Fibroblast of skin of scalp (primary cell): ENCODE data around the gene YPEL1.
"Not testable (repeated sequence)": the region's sequence is repeated elsewhere in the genome, so short reads cannot be mapped to it uniquely, and the experiment has no call there.

Experiments
- DNase-seq: peaks from one replicate; pipeline ENCODE4 v3.0.0-alpha.2; 2013

Gene YPEL1

DNA sequence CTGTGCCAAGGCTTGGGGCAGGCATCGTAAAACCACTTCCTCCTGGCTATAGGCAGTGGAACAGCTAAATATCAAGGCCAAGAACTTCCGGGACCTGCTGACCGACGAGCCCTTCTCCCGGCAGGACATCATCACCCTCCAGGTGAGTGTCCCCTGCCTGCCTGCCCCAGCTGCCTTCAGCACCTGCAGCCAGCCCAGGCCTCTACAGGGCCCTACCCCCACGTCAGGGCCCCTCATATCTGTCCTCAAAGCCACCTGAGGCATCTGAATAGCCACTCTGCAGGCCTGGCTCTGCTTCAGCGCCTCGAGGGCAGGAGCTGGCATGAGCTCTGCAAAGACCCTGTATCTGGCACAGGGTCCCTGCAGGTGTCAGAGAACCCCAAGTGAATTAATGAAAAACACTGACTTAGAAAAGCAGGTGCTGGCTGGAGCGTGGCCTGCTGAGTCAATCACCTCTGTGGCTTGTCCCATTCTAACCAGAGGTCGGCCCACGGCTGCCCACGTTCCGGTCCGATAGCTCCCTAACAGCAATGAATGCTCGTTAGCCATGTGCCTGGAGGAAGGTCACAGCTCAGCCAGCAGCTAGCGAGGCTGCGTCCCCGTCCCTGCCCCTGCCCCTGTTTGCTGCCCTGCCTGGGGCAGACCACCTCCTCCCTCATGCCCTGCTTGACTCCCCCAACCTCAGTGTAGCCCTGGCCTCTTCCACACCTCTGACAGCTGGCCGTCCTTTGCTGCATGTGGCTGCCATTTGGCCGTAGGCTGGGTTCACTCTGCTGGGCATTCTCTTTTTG is 53.0 kb downstream of the YPEL1 start:
- DNase-seq, result no peak

DNA sequence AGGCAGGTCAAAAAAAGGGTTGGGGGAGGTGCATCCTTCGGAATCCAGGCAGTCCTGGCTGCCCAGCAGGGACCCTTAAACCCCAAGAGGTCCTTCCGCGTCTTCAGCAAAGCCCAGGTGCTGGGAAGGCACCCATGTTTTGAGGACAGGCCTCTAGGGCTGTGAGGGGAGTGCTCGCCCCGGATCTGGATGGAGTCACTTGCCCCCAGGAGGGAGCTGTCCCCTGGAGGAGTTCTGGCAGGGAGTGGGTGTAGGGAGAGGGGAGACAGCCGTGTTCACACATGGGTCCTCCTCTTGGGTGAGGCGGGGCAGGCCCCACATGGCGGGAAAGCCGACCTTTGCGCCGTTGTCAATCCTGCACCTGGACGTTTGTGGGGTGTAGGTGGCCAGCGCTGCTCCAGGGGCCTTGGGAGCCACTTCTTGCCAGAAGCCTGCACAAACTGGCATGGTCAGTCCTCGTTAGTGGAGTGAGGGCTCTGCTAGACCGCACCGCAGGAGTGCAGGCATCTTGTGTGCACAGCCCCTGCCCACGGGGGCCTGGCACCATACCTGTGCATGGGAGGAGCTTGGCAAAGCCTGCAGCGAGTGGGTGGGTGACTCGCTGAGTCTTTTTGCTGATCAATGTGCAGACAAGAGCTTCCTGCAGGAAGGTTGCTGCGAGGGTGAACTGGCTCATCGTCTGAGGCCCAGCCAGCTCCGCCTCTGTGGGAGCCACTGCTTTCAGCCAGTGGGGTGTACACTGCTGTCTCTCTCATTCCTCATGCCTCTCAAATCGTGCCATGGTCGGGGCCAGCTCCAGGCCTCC is 53.8 kb downstream of the YPEL1 start:
- DNase-seq, result no peak

DNA sequence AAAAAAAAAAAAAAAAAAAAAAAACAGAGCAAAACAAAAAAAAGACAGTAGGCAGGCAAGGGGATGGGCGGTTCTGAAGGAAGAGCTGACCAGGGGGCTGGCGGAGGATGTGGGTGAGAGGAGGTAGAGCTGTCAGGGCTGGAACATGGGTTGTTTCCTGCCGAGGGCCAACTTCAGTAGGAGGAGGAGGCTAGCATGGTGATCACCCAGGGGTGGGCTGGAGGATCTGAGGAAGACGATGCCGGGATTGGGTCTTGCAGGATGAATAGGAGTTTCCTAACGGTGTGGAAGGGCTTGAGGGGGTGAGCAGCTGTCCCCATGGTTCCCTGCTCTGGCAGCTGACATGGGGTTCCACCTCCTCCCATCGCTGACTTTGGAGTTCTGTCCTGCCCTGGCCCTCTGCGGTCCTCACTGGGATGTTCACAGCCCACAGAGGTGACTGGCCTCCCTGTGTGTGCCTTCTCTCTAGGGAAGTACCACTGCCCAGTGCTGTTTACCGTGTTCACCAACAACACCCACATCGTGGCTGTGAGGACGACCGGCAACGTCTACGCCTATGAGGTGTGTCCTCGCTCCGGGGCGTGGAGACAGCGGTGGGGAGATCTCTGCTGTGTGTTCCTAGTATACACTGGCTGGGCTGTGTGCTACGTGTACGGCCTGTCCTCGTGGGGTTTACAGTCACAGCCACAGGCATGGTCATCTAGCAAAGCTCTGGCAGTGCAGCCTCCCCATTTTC is 54.6 kb downstream of the YPEL1 start:
- no peak for DNase-seq

DNA sequence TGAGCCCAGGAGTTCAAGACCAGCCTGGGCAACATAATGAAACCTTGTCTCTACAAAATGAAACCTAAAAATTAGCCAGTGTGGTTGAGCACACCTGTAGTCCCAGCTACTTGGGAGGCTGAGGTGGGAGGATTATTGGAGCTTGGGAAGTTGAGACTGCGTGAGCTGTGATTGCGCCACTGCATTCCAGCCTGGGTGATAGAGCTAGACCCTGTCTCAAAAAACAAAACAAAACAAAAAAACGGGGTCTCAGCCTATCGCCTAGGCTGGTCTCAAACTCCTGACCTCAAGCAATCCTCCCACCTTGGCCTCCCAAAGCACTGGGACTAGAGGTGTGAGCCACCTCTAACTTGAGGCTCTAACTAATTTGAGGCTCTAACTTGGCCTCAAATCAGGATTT is 56.2 kb downstream of the YPEL1 start:
- no peak for DNase-seq

DNA sequence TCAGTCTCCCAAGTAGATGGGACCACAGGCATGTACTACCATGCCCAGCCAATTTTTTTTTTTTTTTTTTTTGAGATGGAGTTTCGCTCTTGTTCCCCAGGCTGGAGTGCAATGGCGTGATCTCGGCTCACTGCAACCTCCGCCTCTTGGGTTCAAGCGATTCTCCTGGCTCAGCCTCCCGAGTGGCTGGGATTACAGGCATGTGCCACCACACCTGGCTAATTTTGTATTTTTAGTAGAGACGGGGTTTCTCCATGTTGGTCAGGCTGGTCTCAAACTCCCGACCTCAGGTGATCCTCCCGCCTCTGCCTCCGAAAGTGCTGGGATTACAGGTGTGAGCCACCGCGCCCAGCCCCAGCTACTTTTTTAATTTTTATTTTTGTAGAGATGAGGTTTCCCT is 56.8 kb downstream of the YPEL1 start:
- DNase-seq, result not testable (repeated sequence)

DNA sequence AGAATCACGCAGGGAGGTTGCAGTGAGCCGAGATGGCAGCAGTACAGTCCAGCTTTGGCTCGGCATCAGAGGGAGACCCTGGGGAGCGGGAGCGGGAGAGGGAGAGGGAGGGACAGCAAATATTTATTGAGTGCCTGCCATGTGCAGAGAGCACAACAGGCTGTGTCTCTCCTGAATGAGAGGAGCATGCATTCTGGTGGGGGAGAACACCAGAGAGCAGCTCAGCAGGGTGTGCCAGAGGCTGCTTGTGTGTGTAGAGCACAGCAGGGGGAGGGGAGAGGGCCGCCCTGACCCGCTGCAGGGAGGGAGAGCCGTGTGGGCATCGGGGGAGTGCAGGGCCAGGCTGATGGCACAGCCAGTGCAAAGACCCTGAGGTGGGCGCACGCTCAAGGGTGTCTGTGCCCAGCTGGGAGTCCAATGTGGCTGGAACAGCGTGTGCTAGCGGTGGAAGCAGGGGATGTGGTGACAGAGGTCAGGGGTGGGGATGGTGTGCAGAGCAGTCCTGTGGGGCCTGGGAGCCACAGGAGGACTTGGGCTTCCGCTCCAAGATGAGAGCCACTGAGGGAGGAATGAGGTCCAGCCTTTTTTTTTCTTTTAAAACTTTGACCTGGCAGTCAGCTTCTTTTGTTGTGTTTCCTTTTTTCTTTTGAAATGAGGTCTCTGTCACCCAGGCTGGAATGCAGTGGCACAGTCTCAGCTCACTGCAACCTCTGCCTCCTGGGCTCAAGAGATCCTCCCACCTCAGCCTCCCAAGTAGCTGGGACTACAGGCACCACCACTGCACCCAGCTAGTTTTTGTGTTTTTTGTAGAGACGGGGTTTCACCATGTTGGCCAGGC is 57.8 kb downstream of the YPEL1 start:
- no peak for DNase-seq

DNA sequence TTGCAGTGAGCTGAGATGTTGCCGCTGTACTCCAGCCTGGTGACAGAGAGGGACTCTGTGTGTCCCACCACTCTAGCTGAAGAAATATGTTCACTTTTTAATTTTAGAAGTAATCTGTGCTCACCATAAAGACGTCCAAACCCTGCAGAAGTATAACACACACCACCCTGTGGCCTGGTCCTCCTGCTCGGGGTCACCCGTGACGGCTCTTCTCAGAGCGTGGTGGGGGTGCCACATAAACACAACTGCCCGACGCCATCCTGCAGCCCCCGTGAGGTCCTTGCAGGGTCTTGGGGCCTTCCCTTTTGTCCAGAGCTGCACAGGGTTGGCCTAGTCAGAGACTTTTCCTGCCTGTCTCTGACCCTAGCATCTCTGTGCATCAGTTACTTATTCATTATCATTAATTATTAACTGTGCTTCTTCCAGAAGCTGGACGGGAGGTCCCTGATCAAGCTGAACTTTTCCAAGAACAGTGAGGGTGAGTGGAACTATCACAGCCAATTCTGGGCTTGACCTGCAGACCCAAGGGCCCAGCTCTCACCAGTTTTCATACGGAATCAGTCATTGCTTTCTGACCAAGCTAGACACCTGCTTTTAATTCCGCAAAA is 60.9 kb downstream of the YPEL1 start:
- no peak for DNase-seq

DNA sequence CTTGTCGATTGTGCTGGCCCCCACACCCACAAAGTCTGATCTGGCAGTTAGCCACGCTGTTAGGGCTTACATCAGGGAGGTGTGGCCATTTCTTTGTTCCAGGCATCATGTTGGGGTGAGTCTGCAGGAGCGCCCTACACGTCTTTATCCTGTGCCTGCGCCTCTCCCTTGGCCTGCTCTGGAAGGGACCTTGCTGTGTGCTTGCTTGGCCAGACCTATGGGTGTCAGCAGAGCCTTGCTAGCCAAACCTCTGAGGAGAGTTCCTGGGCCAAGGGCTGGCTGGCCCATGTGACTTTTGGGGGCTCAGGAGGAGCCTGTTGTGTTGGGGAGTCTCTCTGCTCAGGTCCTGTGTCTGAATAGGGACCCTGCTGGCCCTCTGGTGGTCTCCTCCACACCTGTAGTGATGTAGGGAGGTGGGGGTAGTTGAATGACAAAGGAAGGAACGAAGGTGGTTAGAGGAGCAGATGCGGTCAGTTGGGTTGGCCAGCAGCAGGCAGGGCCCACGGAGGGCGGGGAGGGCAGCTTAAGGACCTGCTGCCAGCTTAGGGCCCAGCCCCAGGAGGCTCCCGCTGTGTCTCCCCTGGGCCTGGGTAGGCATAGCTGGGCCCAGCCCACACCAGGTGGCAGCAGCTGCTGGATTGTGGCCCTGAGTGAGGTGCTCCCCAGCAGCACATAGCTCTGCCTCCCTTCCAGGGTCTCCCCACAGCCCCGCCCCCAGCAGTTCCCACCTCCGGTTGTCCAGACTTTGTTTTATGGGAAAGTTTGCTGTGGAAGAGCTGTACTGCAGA is 61.9 kb downstream of the YPEL1 start:
- DNase-seq, result no peak

DNA sequence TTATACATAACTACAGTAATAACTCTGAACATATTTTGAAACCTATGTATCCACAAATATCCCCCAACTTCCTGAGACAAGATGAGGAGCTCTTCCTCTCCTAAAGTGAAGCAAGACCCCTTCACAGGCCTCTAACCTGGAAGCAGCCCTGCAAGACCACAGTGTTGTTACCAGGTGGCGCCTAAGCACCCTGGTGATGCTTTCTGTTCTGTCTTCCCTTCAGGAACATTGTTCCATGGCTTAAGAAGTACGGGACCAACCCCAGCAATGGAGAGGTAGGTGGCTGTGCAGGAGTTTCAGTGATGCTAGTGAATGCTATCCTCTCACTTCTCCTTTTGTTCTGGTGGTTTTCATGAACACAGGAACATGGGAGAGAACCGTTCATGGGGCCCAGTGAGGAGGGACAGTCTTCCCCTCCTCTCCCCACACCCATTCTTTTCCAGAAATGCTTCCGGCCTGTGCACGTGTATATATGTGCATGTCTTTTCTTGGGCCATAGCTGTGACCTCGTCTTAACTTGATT is 63.4 kb downstream of the YPEL1 start:
- no peak for DNase-seq

DNA sequence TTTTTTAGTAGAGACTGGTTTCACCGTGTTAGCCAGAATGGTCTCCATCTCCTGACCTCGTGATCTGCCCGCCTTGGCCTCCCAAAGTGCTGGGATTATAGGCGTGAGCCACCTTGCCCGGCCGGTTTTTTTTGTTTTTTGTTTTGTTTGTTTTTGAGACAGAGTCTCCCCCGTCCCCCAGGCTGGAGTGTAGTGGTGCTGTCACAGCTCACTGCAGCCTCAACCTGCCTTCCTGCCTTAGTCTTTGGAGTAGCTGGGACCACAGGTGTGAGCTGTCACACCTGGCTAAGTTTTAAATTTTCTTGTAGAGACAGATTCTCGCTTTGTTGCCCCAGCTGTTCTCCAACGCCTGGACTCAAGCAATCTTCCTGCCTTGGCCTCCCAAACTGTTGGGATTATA is 66.6 kb downstream of the YPEL1 start:
- no peak for DNase-seq

DNA sequence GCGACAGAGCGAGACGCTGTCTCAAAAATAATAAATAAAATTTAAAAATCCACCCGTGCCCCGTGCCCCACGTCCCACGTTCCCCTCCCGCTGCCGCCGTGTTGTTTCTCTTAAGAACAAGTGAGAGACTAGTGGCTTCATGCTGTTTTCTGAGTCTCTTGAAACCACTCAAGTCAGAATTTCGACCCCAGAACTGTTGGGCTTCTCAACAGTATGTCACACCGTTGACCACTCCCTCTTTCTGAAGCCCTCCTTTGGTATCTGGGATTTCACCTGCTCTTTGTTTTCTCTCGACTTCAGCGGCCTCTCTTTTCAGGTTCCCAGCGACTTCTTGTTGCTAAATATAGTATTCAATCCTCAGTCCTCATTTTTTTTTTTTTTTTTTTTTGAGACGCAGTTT is 68.8 kb downstream of the YPEL1 start:
- no peak for DNase-seq

DNA sequence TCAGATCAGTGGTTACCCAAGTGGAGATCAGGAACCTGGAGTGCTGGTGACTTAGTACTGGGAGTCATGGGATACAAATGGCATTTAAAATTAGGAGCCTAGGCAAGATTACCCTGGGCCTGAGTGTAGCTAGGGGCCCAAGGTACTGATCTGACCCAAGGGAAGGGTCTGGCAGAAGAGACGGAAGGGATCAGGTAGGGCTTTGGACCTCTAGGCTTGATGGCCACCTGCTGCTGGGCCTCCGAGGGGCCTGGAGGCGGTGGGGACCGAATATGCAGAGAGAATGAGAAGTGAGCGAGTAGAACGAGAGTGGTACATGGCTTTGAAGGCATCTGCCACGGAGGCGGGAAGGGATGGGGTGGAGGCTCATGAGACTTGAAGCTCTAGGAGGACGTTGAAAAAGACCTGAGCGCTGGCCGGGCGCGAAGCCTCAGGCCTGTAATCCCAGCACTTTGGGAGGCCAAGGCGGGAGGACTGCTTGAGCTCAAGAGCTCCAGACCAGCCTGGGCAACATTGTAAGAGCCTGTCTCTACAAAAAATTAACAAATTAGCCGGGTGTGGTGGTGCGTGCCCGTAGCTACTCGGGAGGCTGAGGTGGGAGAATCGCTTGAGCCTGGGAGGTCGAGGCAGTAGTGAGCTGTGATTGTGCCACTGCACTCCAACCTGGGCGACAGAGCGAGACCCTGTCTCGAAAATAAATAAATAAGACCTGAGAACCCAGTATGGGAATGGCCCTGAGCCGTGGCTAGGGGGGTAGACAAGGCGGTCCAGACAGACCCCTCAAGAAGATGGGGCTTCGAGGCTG is 70.3 kb downstream of the YPEL1 start:
- no peak for DNase-seq

DNA sequence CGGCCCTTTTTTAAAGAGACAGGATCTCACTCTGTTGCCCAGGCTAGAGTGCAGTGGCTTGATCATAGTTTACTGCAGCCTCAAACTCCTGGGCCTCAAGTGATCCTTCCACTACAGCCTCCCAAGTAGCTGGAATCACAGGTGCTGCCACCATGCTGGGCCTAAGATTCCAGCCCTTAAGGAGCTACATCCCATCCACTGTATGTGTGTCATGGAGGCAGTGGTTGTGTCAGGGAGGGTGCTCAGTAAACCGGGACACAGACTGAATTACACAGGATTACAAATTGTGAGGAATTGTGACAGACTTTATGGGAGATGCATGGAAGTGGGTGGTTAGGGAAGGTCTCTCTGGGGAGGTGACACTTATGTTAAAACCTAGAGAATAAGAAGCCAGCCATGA is 71.9 kb downstream of the YPEL1 start:
- DNase-seq, result no peak

DNA sequence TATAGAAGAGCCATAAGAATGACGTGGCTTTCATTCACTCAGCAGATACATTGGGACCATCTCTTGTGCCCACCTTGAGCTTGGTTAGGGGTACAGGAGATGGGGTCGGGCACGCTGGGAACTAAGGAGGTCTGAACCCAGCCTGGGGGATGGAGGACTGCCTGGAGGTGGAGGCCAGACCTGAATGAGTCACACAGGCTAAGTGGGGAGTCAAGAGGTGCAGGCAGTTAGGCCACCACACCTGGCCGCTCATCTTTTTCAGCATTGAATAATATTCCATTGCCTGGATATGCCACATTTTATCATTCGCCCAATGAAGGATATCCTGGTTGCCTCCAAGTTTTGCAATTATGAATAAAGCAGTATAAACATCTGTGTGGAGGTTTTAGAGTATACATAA is 73.6 kb downstream of the YPEL1 start:
- DNase-seq, result no peak

DNA sequence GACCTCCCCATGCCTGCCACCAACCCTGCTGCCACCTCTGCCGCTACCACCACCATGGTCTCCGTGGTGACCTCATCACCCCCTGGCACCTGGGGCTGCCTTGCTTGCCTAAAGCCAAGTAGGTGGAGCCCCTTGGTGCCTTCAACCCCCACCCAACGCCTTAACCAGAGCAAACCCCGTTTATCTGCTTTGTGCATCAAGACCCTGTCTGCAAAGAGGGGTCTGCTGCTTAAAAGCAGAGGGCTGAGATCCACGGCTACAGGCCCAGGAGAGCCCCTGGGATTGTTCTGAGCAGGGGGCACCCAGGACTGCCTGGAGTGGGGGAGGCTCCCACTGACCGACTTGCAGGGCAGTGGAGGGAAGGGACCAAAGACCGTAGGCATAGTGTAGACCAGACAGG is 74.7 kb downstream of the YPEL1 start:
- no peak for DNase-seq

DNA sequence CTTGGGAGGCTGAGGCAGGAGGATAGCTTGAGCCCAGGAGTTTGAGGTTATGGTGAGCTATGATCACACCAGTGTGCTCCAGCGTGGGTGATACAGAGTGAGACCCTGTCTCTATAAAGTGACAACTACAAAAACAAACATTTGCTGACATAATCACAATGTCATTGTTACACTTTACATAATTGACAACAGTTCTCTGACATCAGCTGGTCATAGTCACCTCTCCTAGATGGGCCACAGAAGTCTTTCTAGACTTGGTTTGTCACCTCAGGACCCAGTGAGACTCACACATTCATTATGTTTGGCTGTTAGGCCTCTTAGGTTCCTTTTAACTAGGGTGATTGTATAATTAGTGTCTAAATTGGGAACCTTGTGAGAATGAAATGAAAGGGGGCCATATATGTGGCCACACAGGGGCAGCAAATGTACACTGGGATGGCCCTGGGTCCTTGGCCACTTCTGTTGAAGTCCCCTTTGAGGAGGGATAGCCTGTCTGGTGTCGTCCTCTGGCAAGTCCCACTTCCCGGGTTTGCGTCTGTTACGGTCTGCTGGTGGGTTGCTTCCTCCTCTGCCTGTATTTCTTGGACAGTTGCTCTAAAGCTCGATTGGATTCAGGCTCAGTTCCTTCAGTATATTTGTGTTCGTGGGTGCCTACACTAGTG is 75.6 kb downstream of the YPEL1 start:
- no peak for DNase-seq

DNA sequence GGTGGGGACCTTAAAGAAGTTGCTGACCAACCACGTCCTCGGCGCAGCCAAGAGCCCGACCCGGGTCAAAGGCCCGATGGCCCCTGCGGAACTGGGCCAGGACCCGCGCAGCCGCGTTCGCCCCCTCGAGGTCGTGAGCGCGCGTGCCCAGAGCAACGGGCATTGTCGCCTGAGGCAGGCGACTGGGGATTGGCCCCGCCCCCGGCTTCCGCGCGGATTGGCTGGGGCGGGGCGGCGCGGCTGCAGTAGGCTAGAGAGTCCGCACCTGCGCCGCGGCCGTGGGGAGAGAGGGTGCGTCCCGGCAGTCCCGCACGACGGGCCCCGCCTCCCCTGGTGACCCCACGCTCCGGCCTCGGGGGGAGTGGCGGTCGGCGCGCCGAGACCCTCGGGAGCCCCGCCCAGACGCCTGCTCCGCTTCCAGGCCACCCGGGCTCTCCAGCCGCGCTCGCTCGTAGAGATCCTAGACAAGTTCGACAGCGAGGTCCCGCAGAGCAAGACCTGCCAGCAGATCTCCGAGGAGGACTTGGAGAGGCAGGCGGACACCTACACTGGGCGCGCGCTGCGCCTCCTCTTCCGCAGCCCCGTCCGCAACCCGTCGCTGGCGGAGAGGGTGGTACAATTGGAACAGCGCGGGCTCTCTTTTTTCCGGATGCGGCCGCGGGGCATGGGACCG is 78.1 kb downstream of the YPEL1 start:
- peak; percentile 50 for DNase-seq

DNA sequence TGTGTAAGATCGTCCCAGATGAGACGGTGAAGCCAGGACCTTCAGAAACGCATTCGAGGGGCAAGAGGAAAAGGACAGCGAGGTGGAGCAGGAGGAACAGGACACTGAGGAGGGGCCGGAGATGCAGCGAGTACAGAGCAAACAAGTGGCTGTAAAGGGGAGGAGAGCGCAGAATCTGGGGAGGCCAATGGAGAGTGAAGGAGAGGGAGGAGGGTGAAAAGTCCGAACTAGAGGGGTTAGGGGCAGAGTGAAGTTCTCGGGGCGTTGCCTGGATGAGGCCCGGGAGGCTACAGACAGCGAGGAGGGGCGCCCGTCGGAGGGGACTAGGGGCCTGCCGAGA is 78.6 kb downstream of the YPEL1 start:
- DNase-seq, result no peak
